Heart right ventricle (tissue), 16 donors: Measurements from ENCODE around the gene COL6A2. TPM values are rescaled to one million over a fixed set of nuclear protein-coding genes. Genes with fewer than 3 reads are reported as not detected.
"Not testable (repeated sequence)": the region's sequence is repeated elsewhere in the genome, so short reads cannot be mapped to it uniquely, and the experiment has no call there.

Experiments
- ATAC-seq, 8 donors: fragments of 200-7000 bp; cut with Tn5 transposase; one replicate each; pipeline ENCODE4 v1.9.1; 2020; ENCODE audit warnings: mild to moderate bottlenecking in 8 of 8, moderate library complexity in 8 of 8, moderate number of reproducible peaks in 1 of 8
- DNase-seq, 2 donors: peaks; one replicate each; pipeline ENCODE4 v3.0.0-alpha.2; 2020
- H3K27ac ChIP-seq, 10 donors: fragments of 200-600 bp; sonication (generic) in 2 of 10; one replicate each; pipeline versions ENCODE4 v1.5.0 to v1.8.0; 2020 to 2022; ENCODE audit warnings: mild to moderate bottlenecking in 3 of 10
- H3K27me3 ChIP-seq, 7 donors: fragments of 200-600 bp; one replicate each; pipeline ENCODE4 v1.8.0; 2021 to 2022; ENCODE audit warnings: mild to moderate bottlenecking in 2 of 7
- H3K36me3 ChIP-seq, 9 donors: fragments of 200-600 bp; sonication (generic) in 1 of 9; one replicate each; pipeline versions ENCODE4 v1.5.0 to v1.8.0; 2020 to 2022; ENCODE audit warnings: mild to moderate bottlenecking in 2 of 9
- H3K4me1 ChIP-seq, 9 donors: fragments of 200-600 bp; sonication (generic) in 1 of 9; one replicate each; pipeline versions ENCODE4 v1.5.0 to v1.8.0; 2020 to 2022; ENCODE audit warnings: mild to moderate bottlenecking in 4 of 9
- H3K4me3 ChIP-seq, 10 donors: fragments of 200-600 bp; sonication (generic) in 2 of 10; one replicate each; pipeline versions ENCODE4 v1.5.0 to v1.8.0; 2020 to 2022; ENCODE audit warnings: mild to moderate bottlenecking in 7 of 10, moderate library complexity in 2 of 10
- H3K9me3 ChIP-seq, 11 donors: fragments of 200-600 bp in 10 of 11; sonication (generic) in 2 of 11; one replicate each; pipeline versions ENCODE4 v1.5.0 to v1.8.0; 2013 to 2022; ENCODE audit warnings: mild to moderate bottlenecking in 2 of 11, control low read depth in 1 of 11, moderate library complexity in 1 of 11
- WGBS, 2 donors: extraction: QIAGEN DNeasy Blood & Tissue Kit; methylation state at CpG; one replicate each; pipeline ENCODE4 v1.1.7; 2013; ENCODE audit warnings: inconsistent platforms in 1 of 2; 5-methylcytosine and 5-hydroxymethylcytosine counted together
- intact Hi-C, 10 donors: fragments of 100-400 bp; cut with DNase I; formaldehyde crosslinking; loops; one replicate each; pipeline versions ENCODE4 v1.11.1 to v1.14.2; 2022
- polyA plus RNA-seq, 2 donors: library from polyadenylated mRNA; stranded (reverse); fragments of 200-250 nt; gene quantifications; one replicate each; pipeline ENCODE4 v1.2.3, GENCODE V29; 2013
- total RNA-seq, 10 donors: library from RNA; stranded (reverse); fragmentation: NEBNext Ultra II Directional in 3 of 10; extraction: Animal tissue kit (Norgen Biotek cat#: 25700) in 3 of 10; gene quantifications; one replicate each; pipeline versions ENCODE4 v1.2.1 to v1.2.4, GENCODE V29; 2021 to 2023
- TF ChIP-seq, protein P1 (sequence below), 9 donors: fragments of 200-600 bp; sonication (generic) in 2 of 9; IDR thresholded peaks; one replicate each; pipeline versions ENCODE4 v1.5.0 to v1.8.0; 2021 to 2022; ENCODE audit warnings: antibody characterized with exemption in 9 of 9, mild to moderate bottlenecking in 5 of 9, moderate library complexity in 1 of 9
- donor health status: Arrhythmogenic right ventricular cardiomyopathy.
- donor health status: ischemic (EF 13 %, LVEDD 7.1; RV severe dilation, severe dysfunction).
- donor health status: healthy with polysubstance abuse.
- donor health status: DM: no; HTN: yes; CAD: no.
- donor health status: DM: no; HTN: no; CAD: no.
- donor health status: ischemic (EF 25% LVEDD 6.9; RV normal size, moderate dysfunction).
- donor health status: ischemic (EF 25% LVEDD 5.7; RV mildly dilated, moderate dysfunction).
- donor health status: healthy.
- donor health status: DM: yes; HTN: yes; CAD: no.
- donor health status: Ischemic cardiomyopathy.
- donor health status: ischemic (EF 35%, LVEDD 5.7; RV mildly dilated, moderate dysfunction).
- donor health status: nonischemic (EF 11% LVEDD 7.7; RV severe dilation, severe dysfunction).
- donor health status: DM: yes; HTN: yes; CAD: no.
- donor health status: PGD.
- donor health status: ischemic (EF 29% LVEDD 5.4; RV normal size, mild dysfunction).
- donor health status: nonischemic (EF 23%, LVEDD 6.1; RV moderate dilation, normal function).

COL6A2 gene
- total and polyA plus RNA-seq, 12 donors = 76.6 to 370 (median 162) TPM

DNA sequence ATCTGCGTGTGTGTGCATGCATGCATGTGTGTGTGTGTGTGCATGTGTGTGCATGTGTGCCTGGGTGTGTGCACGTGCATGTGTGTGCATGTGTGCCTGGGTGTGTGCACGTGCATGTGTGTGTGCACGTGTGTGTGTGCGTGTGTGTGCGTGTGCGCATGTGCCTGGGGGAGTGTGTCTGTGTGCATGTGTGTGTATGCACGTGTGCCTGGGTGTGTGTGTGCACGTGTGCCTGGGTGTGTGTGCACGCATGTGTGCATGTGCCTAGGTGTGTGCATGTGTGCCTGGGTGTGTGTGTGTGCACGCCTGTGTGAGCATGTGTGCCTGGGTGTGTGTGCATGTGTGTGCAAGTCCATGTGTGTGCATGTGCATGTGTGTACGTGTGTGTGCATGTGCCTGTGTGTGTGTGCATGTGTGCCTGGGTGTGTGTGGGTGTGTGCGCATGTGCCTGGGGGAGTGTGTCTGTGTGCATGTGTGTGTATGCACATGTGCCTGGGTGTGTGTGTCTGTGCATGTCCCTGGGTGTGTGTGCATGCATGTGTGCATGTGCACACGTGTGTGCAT lies 29.3 kb upstream of the COL6A2 start:
- WGBS, 2 donors = 60 to 86% methylated on average over 14 of the region's 14 CpGs
- no peaks in the 10 kb centered on the region for H3K36me3 ChIP-seq

DNA sequence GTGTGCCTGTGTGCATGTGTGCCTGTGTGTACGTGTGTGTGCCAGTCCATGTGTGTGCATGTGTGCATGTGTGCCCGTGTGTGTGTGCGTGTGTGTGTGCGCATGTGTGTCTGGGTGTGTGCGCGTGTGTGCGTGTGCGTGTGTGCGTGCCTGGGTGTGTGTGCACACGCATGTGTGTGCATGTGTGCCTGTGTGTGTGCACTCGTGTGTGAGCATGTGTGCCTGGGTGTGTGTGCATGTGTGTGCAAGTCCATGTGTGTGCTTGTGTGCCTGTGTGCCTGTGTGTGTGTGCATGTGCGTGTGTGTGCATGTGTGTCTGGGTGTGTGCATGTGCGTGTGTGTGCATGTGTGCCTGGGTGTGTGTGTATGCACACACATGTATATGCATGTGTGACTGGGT lies 28.7 kb upstream of the COL6A2 start:
- H3K4me1 ChIP-seq = peaks cover 15 to 36% (median 31%) of the 10 kb centered on the region in 9 donors
- DNase-seq (no peak), ATAC-seq (no peak)
- H3K36me3 ChIP-seq = no peaks in the 10 kb centered on the region
- intact Hi-C loops = loop anchor here in 1 of 10 donors (5.0 kb wide), 1 partner anchor 97 kb away; no protein-coding TSS in a partner anchor
- WGBS, 2 donors = 94 to 100% methylated on average over 4 to 13 of the region's 13 CpGs
- TF ChIP-seq, protein P1, sequence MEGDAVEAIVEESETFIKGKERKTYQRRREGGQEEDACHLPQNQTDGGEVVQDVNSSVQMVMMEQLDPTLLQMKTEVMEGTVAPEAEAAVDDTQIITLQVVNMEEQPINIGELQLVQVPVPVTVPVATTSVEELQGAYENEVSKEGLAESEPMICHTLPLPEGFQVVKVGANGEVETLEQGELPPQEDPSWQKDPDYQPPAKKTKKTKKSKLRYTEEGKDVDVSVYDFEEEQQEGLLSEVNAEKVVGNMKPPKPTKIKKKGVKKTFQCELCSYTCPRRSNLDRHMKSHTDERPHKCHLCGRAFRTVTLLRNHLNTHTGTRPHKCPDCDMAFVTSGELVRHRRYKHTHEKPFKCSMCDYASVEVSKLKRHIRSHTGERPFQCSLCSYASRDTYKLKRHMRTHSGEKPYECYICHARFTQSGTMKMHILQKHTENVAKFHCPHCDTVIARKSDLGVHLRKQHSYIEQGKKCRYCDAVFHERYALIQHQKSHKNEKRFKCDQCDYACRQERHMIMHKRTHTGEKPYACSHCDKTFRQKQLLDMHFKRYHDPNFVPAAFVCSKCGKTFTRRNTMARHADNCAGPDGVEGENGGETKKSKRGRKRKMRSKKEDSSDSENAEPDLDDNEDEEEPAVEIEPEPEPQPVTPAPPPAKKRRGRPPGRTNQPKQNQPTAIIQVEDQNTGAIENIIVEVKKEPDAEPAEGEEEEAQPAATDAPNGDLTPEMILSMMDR (IDR thresholded peaks at IDR 0.05) = no peak
- H3K27me3 ChIP-seq = peaks cover 0 to 7% (median 4%) of the 10 kb centered on the region in 7 donors
- no peak overlapping the region for H3K4me3 ChIP-seq
- no peak overlapping the region for H3K27ac ChIP-seq
- H3K9me3 ChIP-seq = no peaks in the 10 kb centered on the region

More for the DNA sequence above, 29.3 kb upstream of the COL6A2 start:
- no peak for DNase-seq
- no peak overlapping the region for H3K27ac ChIP-seq
- intact Hi-C loops = loop anchor here in 1 of 10 donors (5.0 kb wide), 1 partner anchor 96 kb away; no protein-coding TSS in a partner anchor
- peaks cover 0 to 7% (median 4%) of the 10 kb centered on the region in 7 donors for H3K27me3 ChIP-seq
- no peak overlapping the region for H3K4me3 ChIP-seq
- peaks cover 0 to 3% (median 0%) of the 10 kb centered on the region in 11 donors for H3K9me3 ChIP-seq
- peak in 1 of 8 donors; percentile 46 for ATAC-seq
- peaks cover 15 to 36% (median 31%) of the 10 kb centered on the region in 9 donors for H3K4me1 ChIP-seq
- TF ChIP-seq, protein P1 (IDR thresholded peaks at IDR 0.05) = no peak

DNA sequence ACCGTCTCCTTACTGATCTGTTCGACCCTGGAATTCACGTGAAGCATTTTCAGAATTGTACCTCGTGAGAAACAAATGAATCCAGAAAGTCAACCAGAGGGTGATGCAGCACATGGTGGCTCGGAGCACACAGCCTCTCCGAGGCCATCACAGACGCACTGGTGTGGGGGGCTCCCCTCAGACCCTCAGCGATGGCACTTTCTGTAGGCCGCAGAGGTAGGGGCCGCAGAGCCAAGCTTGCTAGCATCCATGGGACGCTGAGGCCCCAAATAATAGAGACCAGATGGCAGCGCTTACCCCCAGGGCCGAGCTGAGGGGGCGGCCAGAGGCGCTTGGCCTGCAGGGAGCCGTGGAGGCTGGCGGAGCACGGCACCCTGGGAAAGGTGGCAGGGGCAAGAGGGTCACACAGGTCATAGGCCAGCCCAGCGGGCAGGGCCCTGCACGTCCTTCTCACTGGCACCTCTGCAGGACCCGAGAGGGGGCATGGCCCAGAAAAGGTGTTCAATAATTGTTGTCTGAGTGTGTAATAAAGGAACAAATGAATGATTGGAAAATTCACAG lies 28.1 kb upstream of the COL6A2 start:
- Histone ChIP-seq H3K27me3 (peaks cover 0 to 7% (median 4%) of the 10 kb centered on the region in 7 donors), H3K27ac (no peak overlapping the region), H3K4me1 (peaks cover 15 to 35% (median 30%) of the 10 kb centered on the region in 9 donors), H3K36me3 (no peaks in the 10 kb centered on the region), H3K9me3 (no peaks in the 10 kb centered on the region), H3K4me3 (no peak overlapping the region)
- DNase-seq (peak in 1 of 2 donors; percentile 8), ATAC-seq (no peak)
- TF ChIP-seq, protein P1 (IDR thresholded peaks at IDR 0.05) = no peak
- 93% methylated on average over 21 of the region's 21 CpGs for WGBS, 2 donors
- intact Hi-C loops = loop anchor here in 1 of 10 donors (5.0 kb wide), 1 partner anchor 97 kb away; no protein-coding TSS in a partner anchor

DNA sequence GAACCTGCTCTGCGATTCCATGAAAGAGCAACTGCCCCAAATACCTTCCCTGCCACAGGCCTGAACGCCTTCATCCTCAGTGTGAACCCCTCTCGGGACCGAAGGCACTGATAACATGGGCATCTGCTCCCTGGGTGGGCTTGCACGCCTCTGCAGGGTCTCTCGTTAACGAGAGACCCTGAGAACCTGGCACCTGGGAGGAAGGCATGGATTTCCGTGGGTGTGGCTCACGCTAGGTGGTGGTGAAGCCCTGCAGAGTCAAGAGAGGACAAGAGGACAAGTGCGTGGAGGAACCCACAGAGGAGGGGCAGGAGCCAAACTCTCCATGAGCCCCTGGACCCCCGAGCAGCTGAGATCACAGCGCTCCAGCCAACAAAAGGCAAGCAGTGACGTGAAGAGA lies 26.8 kb upstream of the COL6A2 start:
- ATAC-seq = no peak
- Histone ChIP-seq H3K27me3 (peaks cover 0 to 4% (median 0%) of the 10 kb centered on the region in 7 donors), H3K36me3 (no peaks in the 10 kb centered on the region), H3K27ac (no peak overlapping the region), H3K4me3 (no peak overlapping the region), H3K9me3 (no peaks in the 10 kb centered on the region), H3K4me1 (peaks cover 12 to 22% (median 19%) of the 10 kb centered on the region in 9 donors)
- intact Hi-C loops = no loop called here
- 76 to 85% methylated on average over 13 of the region's 13 CpGs for WGBS, 2 donors
- TF ChIP-seq, protein P1 (IDR thresholded peaks at IDR 0.05) = no peak
- no peak for DNase-seq

DNA sequence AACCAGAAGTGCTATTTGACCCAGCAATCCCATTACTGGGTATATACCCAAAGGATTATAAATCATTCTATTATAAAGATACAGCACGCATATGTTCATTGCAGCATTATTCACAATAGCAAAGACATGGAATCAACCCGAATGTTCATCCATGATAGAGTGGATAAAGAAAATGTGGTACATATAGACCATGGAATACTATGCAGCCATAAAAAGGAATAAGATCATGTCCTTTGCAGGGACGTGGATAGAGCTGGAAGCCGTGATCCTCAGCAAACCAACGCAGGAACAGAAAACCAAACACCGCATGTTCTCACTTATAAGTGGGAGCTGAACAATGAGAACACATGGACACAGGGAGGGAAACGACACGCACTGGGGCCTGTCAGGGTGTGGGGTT lies 21.2 kb upstream of the COL6A2 start:
- H3K4me1 ChIP-seq = peaks cover 8 to 28% (median 24%) of the 10 kb centered on the region in 9 donors
- H3K27me3 ChIP-seq, intact Hi-C loops, H3K4me3 ChIP-seq, H3K36me3 ChIP-seq, DNase-seq, H3K27ac ChIP-seq, ATAC-seq, H3K9me3 ChIP-seq: not testable (repeated sequence)
- 94 to 96% methylated on average over 8 of the region's 8 CpGs for whole genome bisulfite sequencing, 2 donors
